Stimulated activated CD8-positive, alpha-beta memory T cell treated with anti-CD3 and anti-CD28 coated beads, Interleukin-15, amount 100 ng/mL, for 24 hours (primary cell): ENCODE measurements around the gene KNDC1.

Experiments
- DNase-seq: peaks from one replicate; pipeline ENCODE4 v3.0.0-alpha.2; 2020; ENCODE audit warnings: low read depth

Gene KNDC1

GRCh38 chr10:133177380-133178157 lies 17.6 kb downstream of the KNDC1 start:
- no peak for DNase-seq

- no peak for DNase-seq
These were observed 18.5 kb downstream of the KNDC1 start for GRCh38 chr10:133178357-133179127.

GRCh38 chr10:133179128-133179520 lies 19.1 kb downstream of the KNDC1 start:
- DNase-seq, result no peak

- DNase-seq, result no peak
These were observed 19.6 kb downstream of the KNDC1 start for GRCh38 chr10:133179651-133180050.

DNA sequence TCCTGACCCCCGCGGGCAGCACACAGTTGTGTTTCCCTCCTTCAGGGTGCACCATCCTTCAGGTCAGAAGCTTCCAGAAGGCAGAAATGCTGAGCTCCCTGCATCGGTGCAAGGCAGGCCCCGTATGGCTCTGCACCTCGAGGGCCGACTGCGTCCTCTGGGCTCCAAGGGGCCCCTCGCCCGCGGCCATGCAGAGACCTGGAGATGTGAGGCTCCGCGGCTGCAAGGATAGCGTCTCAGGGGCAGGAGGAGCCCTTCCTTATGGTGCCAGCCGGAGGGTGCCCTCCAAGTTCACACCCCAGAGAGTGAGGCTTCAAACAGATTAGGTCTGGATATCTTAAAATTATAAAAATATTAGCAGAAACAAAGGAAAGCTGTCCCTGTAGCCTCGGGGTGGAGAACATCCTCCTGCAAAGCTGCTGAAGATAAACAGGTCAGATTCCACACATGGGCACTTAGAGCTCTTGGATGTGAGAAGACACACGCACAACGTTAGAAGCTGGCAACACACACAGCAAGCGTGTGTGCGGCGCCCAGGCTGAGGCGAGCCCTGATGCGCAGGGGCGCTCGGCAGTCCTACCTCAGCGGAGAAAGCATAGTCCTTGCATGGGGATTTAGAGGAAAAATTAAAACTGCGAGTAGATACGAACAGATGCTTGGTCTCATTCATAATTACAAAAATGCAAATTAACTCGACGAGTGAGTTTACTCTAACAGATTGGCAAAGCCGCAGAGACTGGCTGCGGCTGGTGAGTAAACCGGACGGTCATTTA lies 20.4 kb downstream of the KNDC1 start:
- no peak for DNase-seq

DNA sequence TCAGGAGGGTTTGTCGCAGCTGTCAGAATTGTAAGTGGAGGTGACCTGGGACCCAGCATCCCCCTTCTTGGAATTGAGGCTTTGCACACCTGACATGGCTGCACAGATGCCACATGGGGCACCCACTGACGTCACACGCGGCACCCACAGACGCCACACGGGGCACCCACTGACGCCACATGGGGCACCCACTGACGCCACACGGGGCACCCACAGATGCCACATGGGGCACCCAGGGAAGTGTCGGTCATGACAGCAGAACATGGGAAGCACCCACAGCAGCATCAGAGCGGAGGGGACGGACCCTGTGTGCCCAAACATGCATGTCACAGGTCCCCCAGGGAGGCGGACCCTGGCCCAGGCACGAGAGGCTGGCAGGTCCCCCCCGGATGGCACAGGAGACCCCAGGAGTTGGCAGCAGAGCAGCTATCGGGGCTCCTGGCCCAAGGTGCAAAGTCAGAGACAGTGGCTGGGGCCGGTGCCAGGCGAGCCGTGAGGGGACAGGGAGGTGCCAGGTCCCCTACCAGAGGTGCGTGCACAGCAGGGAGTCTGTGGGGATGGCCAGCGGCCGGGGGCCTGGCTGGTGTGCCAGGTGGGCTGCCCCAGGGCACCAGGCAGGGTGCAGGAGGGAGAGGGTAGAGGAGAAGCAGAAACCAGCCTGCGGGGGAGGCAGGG lies 21.1 kb downstream of the KNDC1 start:
- no peak for DNase-seq

DNA sequence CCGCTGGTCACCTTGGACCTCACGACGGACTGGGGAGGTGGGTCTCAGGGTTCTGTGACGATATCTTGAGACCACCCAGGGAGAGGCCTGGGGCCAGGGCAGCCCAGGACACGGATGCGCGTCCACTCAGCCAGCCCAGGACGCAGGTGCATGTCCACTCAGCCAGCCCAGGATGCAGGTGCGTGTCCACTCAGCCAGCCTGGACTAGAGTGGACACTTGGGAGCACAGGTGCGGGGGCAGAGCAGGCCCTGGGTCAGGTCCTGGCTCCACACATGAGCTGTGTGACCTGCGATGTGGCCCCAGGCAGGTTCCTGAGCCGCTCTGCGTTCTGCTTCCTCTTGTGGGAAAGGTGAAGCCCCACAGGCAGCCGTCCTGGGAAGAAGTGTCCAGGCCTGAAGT lies 22.2 kb downstream of the KNDC1 start:
- no peak for DNase-seq

GRCh38 chr10:133182791-133183645 lies 23.0 kb downstream of the KNDC1 start:
- DNase-seq, result no peak

DNA sequence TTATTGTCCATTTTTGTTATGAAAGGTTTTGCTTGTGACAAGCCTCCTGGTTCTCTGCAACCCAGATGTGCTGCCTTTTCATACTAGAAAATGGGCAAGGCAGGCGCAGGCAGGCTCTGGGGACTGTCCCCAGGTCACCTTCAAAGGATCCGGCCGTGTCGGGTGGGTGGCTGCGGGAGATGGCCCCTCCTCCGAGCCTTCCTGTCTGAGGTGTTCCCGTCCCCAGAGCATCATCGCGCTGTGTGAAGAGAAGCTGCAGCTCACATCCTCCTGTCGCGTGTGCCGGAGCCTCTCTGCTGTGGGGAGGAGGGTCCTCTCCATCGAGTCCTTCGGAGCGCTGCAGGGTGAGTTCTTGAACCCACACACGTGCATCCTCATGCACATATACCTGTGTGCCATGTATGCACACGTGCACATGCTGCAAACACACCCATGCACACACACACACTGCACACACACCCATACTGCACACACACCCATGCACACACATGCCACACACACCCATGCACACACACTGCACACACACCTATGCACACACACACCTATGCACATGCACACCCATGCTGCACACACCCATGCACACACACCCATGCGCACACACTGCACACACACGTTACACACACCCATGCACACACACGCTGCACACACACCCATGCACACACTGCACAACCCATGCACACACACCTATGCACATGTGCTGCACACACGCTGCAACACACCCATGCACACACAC lies 23.8 kb downstream of the KNDC1 start:
- DNase-seq, result no peak

DNA sequence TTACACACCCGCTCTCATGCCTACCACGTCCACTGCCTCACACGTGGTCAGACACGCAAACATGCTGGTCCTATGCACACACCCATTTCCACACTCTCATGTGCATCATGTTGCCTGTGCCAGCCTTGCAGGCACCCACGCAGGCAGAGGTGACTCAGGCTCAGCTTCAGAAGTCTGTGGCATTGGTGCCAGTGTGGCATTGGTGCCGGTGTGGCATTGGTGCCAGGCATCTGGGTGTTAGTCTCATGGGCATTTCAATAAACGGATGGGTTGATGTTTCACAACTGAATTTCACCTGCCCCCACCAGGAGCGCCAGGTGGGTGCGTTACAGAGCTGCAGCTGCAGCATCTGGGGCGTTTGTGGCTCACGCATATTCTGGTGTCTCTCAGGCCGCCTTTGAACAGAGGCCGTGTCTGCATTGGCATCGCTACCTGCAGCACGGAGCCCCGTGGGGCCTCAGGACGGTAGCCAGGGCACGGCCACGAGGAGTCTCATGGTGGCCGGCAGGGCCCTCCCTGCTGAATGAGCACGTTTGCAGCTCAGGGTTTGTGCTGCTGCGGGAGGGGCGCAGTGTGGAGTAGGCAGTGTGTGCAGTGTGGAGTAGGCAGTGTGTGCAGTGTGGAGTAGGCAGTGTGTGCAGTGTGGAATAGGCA lies 24.7 kb downstream of the KNDC1 start:
- DNase-seq, result no peak

DNA sequence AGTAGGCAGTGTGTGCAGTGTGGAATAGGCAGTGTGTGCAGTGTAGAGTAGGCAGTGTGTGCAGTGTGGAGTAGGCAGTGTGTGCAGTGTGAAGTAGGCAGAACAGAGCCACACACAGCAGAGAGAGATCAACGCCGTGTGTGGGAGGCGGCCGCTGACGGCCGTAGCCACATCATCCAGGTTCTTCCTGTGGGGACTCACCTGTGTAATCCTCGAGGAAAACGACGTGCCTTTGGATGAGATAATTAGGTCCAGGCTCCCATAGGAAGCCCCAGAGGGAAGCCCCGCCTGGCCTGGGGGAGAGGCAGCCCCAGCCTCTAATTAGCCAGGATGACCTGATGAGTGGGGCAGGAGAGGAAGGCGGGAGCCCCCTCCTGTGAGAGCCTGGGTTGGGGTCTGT lies 25.4 kb downstream of the KNDC1 start:
- DNase-seq, result no peak

- no peak for DNase-seq
These were observed 25.9 kb downstream of the KNDC1 start for GRCh38 chr10:133185916-133186315.

DNA sequence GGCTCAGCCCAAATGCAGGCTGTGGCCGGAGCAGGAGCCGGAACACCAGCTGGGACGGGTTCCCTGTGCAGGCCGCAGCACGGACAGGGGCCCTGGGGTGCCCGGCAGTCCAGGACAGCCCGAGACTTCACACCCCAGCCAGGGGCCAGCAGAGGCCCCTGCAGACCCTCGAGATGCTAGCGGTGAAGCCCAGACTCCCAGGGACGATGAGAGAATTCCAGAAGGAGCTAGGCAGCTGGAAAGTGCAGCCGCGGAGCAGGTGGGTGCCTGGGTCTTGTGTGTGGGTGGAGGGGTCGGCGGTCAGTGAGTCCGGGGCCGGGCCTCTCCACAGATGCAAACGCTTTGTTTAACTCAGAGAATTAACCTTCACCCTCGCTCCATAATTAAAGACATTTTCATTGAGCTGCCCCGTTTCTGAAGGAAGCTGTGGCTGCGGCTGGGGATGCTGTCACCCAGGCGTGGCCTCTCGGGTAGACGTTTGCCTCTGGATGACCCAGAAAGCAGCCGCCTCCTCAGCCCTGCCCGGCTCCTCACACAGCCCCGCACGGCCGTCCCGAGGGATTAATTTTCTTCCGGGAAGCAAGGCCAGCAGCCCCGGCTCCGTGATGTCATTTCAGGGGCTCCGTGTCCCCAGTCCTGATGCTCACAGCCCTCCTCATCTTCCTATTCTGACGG lies 26.5 kb downstream of the KNDC1 start:
- no peak for DNase-seq

GRCh38 chr10:133187091-133187905 lies 27.3 kb downstream of the KNDC1 start:
- no peak for DNase-seq

DNA sequence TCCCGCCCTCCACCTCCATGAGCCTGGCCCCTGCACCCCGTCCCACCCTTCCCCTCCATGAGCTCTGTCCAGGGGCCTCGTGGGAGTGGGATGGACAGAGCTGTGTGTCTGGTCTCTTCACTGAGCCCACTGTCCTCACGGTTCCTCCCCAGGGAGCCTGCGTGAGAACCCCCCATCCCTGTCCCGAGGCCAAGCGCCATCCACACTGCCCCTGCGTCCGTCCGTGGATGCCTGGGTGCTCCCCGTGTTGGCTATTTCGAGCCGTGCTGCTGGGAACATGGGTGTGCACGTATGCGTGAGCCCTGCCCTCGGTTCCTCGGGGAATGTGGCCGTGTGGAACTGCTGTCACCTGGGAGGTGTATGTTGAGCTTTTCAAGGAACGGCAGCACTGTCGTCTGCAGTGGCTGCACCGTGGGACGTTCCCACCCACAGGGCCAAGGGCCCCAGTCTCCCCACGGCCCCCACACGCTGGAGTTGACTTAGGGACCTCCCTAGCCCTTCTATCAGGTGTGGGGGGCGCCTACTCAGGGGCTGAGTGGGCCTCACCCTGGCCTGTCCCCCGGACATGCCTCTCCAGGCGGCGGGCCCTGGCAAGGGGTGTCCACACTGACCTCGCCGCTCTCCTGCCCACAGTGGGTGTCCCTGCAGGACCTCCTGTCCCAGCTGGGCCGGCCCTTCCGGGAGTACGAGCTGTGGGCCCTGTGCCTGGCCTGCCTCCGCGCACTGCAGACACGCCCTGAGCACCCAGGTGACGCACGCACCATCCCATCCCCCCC lies 28.1 kb downstream of the KNDC1 start:
- DNase-seq, result no peak

DNA sequence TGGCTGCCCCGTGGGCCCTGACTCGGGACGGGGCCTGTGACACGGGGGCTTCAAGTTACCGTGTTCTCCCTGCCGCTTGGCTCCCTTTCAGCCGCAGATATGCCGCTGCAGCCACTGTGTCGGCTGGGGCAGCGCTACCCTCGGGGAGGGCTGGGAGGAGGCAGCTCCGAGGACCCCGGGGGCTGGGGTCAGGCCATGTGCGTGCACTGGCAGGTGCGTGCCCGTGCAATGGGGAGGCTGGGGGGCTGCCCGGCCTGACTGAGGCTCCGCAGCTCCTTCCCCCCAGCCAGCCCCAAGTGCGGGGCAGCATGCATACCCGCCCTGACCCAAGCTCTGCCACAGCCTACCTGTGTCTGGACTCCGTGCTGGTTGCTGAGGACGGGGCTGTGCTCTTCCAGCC lies 29.2 kb downstream of the KNDC1 start:
- no peak for DNase-seq

DNA sequence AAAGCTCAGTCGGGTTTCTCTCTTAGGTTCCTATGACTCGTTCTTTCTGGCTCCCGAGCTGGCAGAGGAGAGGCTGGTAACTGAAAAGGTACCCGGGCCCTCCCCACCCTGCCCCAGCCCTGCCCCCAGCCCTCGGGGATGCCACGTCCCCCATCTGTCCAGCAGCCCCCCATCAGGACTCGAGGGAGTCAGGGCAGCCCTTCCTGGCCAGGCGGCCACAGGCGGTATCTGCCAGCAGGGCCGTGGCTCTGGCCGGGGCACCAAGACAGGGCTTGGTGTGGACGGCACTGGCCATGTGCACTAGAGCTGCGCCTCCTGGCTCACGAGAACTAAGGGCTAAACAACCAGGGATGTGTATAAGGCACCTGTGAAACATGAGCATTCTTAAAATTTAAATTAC lies 29.7 kb downstream of the KNDC1 start:
- no peak for DNase-seq

DNA sequence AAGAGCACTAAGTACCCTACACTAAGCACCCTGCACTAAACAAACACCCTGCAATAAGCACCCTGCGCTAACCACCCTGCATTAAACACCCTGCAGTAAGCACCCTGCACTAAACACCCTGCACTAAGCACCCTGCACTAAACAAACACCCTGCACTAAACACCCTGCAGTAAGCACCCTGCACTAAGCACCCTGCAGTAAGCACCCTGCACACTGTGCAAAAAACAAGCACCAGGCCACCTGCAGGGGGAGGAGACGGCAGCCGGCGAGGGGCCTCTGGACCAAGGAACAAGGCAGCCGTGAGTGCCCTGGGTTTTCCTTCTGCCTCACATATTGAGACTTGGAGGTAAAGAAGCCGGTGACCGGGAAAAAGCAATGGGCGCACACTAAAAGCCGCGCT lies 30.2 kb downstream of the KNDC1 start:
- no peak for DNase-seq
